Right lobe of liver (tissue), 4 donors: ENCODE data around the gene TENT5C.

Source experiments
- CTCF ChIP-seq, 4 donors: fragments of 200-600 bp in 3 of 4; fragments of 450-650 bp in 1 of 4; IDR thresholded peaks; one replicate each; pipeline versions ENCODE4 v1.5.1 to v1.8.0; 2016 to 2022; ENCODE audit warnings: antibody characterized with exemption in 4 of 4, mild to moderate bottlenecking in 2 of 4
- POLR2A ChIP-seq: fragments of 450-650 bp; IDR thresholded peaks from one replicate; pipeline ENCODE4 v1.6.1; 2017; ENCODE audit warnings: antibody characterized with exemption, mild to moderate bottlenecking
- donor health status: DM: no; HTN: no; CAD: no.
- donor health status: DM: no; HTN: no; CAD: no.
- donor health status: DM: no; HTN: yes; CAD: no.

- TF ChIP-seq CTCF (IDR thresholded peaks at IDR 0.05) (no peak), POLR2A (no peak)
These were observed 45.9 kb upstream of the TENT5C start for GRCh38 chr1:117559985-117560384.
